Gastroesophageal sphincter (tissue), 4 donors: ENCODE results near the gene HTR2B. TPM values are rescaled to one million over a fixed set of nuclear protein-coding genes. Genes with fewer than 3 reads are reported as not detected.

Experiments used
- ATAC-seq: fragments of 150-250 bp; one replicate; pipeline ENCODE4 v1.9.1; 2016; ENCODE audit warnings: mild to moderate bottlenecking, moderate library complexity
- H3K27ac ChIP-seq, 4 donors: fragments of 200-600 bp; sonication (generic) in 3 of 4; 1 replicate in 3 of 4; 2 replicates in 1 of 4; pipeline ENCODE4 v1.5.1; 2016 to 2019
- H3K27me3 ChIP-seq: fragments of 200-600 bp; sonication (generic); one replicate; pipeline ENCODE4 v1.5.1; 2019
- H3K36me3 ChIP-seq, 2 donors: fragments of 200-600 bp; sonication (generic); one replicate each; pipeline ENCODE4 v1.5.1; 2019; ENCODE audit warnings: control low read depth in 1 of 2
- H3K4me1 ChIP-seq, 3 donors: fragments of 200-600 bp; sonication (generic); 1 replicate in 2 of 3; 2 replicates in 1 of 3; pipeline ENCODE4 v1.5.1; 2016 to 2019; ENCODE audit warnings: control low read depth in 2 of 3
- H3K4me3 ChIP-seq, 2 donors: fragments of 200-600 bp; sonication (generic); one replicate each; pipeline ENCODE4 v1.5.1; 2019; ENCODE audit warnings: mild to moderate bottlenecking in 1 of 2, moderate library complexity in 1 of 2
- H3K9me3 ChIP-seq, 3 donors: fragments of 200-600 bp; sonication (generic); one replicate each; pipeline ENCODE4 v1.5.1; 2017 to 2019; ENCODE audit warnings: control low read depth in 2 of 3
- CTCF ChIP-seq, 4 experiments: fragments of 200-600 bp in 2 of 4; fragments of 450-650 bp in 2 of 4; sonication (generic) in 1 of 4; IDR thresholded peaks; one replicate each; pipeline ENCODE4 v1.5.1; 2017 to 2019; ENCODE audit warnings: antibody characterized with exemption in 4 of 4, mild to moderate bottlenecking in 2 of 4, moderate library complexity in 2 of 4
- EP300 ChIP-seq: sonication (generic); formaldehyde crosslinking; IDR thresholded peaks from one replicate; pipeline ENCODE4 v1.6.1; 2017; ENCODE audit warnings: antibody characterized with exemption, mild to moderate bottlenecking
- POLR2A ChIP-seq, 2 donors: fragments of 450-650 bp; IDR thresholded peaks; one replicate each; pipeline ENCODE4 v1.6.1; 2017; ENCODE audit warnings: antibody characterized with exemption in 2 of 2, mild to moderate bottlenecking in 2 of 2, moderate library complexity in 1 of 2
- POLR2AphosphoS5 ChIP-seq: sonication (generic); formaldehyde crosslinking; IDR thresholded peaks from one replicate; pipeline ENCODE4 v1.6.1; 2017; ENCODE audit warnings: antibody characterized with exemption
- WGBS, 2 donors: methylation state at CpG; one replicate each; pipeline ENCODE4 v1.1.5; 2018; ENCODE audit warnings: low coverage in 1 of 2; 5-methylcytosine and 5-hydroxymethylcytosine counted together
- total RNA-seq, 4 donors: library from RNA; depleted of rRNA; stranded (reverse); fragments of >200 nt; gene quantifications; one replicate each; pipeline ENCODE4 v1.1.0, GENCODE V29; 2016

The HTR2B gene
- total RNA-seq, 4 donors from 2014 or later = 6.8 to 17.3 (median 16.0) TPM

- H3K4me3 ChIP-seq = peak overlapping the region; percentile 27 to 42
- peak overlapping the region in 3 of 4 donors; percentile 52 to 74 (median 72) for H3K27ac ChIP-seq
These were observed 1.4 kb downstream of the HTR2B start for GRCh38 chr2:231123362-231123898.

GRCh38 chr2:231118614-231118942, 6.3 kb downstream of the HTR2B start:
- 40 to 86% methylated on average over 1 to 2 of the region's 2 CpGs for WGBS, 2 donors
- Histone ChIP-seq H3K4me3 (peak overlapping the region in 1 of 2 donors; percentile 42), H3K27ac (peak overlapping the region in 3 of 4 donors; percentile 59 to 74 (median 65))

More at GRCh38 chr2:231123362-231123898, 1.4 kb downstream of the HTR2B start:
- H3K4me1 ChIP-seq = peaks cover 0 to 32% (median 3%) of the 10 kb centered on the region in 3 donors
- no peaks in the 10 kb centered on the region for H3K36me3 ChIP-seq
- no peaks in the 10 kb centered on the region for H3K9me3 ChIP-seq
- 33 to 52% methylated on average over 4 of the region's 4 CpGs for WGBS, 2 donors
- no peak for ATAC-seq
- no peak for TF ChIP-seq CTCF (IDR thresholded peaks at IDR 0.05)
- TF ChIP-seq POLR2A (IDR thresholded peaks at IDR 0.05) = no peak
- TF ChIP-seq POLR2AphosphoS5 = no peak
- TF ChIP-seq EP300 = no peak
- no peaks in the 10 kb centered on the region for H3K27me3 ChIP-seq

GRCh38 chr2:231117922-231118613, 6.8 kb downstream of the HTR2B start:
- Histone ChIP-seq H3K4me3 (peak overlapping the region in 1 of 2 donors; percentile 42), H3K27ac (peak overlapping the region in 3 of 4 donors; percentile 59 to 74 (median 65))

More at GRCh38 chr2:231118614-231118942, 6.3 kb downstream of the HTR2B start:
- Histone ChIP-seq H3K9me3 (no peaks in the 10 kb centered on the region), H3K27me3 (no peaks in the 10 kb centered on the region), H3K36me3 (no peaks in the 10 kb centered on the region), H3K4me1 (peaks cover 0 to 9% (median 0%) of the 10 kb centered on the region in 3 donors)
- ATAC-seq = no peak
- TF ChIP-seq POLR2A (IDR thresholded peaks at IDR 0.05) (no peak), EP300 (no peak), CTCF (IDR thresholded peaks at IDR 0.05) (no peak), POLR2AphosphoS5 (no peak)

GRCh38 chr2:231117148-231117547, 7.7 kb downstream of the HTR2B start:
- peak overlapping the region in 1 of 2 donors; percentile 42 for H3K4me3 ChIP-seq
- no peak for TF ChIP-seq EP300
- no peak for TF ChIP-seq POLR2A (IDR thresholded peaks at IDR 0.05)
- 23 to 29% methylated on average over 1 of the region's 1 CpG for WGBS, 2 donors

More at GRCh38 chr2:231117922-231118613, 6.8 kb downstream of the HTR2B start:
- Histone ChIP-seq H3K9me3 (no peaks in the 10 kb centered on the region), H3K36me3 (no peaks in the 10 kb centered on the region), H3K27me3 (no peaks in the 10 kb centered on the region), H3K4me1 (peaks cover 0 to 7% (median 0%) of the 10 kb centered on the region in 3 donors)
- 53 to 60% methylated on average over 4 of the region's 4 CpGs for WGBS, 2 donors
- TF ChIP-seq EP300 (no peak), POLR2AphosphoS5 (no peak), POLR2A (IDR thresholded peaks at IDR 0.05) (no peak), CTCF (IDR thresholded peaks at IDR 0.05) (no peak)
- no peak for ATAC-seq

GRCh38 chr2:231115651-231116050, 9.2 kb downstream of the HTR2B start:
- TF ChIP-seq POLR2AphosphoS5 = no peak
- peaks cover 0 to 31% (median 10%) of the 10 kb centered on the region in 3 donors for H3K4me1 ChIP-seq
- no peaks in the 10 kb centered on the region for H3K27me3 ChIP-seq
- no peak for ATAC-seq
- peak overlapping the region in 2 of 4 donors; percentile 57 to 74 for H3K27ac ChIP-seq
- no peaks in the 10 kb centered on the region for H3K9me3 ChIP-seq
- no peaks in the 10 kb centered on the region for H3K36me3 ChIP-seq
- WGBS, 2 donors = 85 to 88% methylated on average over 2 of the region's 2 CpGs
- peak overlapping the region in 1 of 2 donors; percentile 42 for H3K4me3 ChIP-seq

More at GRCh38 chr2:231117148-231117547, 7.7 kb downstream of the HTR2B start:
- ATAC-seq = no peak
- H3K27me3 ChIP-seq = no peaks in the 10 kb centered on the region
- peak overlapping the region in 2 of 4 donors; percentile 65 to 74 for H3K27ac ChIP-seq
- H3K36me3 ChIP-seq = no peaks in the 10 kb centered on the region
- H3K4me1 ChIP-seq = peaks cover 0 to 16% (median 0%) of the 10 kb centered on the region in 3 donors
- H3K9me3 ChIP-seq = no peaks in the 10 kb centered on the region
